ENCODE measurements around the gene SLC9A3. TPM values are rescaled to one million over a fixed set of nuclear protein-coding genes. Genes with fewer than 3 reads are reported as not detected.

Gene SLC9A3
- polyA plus RNA-seq, 3 donors = 0.31 to 0.42 (median 0.36) TPM

DNA sequence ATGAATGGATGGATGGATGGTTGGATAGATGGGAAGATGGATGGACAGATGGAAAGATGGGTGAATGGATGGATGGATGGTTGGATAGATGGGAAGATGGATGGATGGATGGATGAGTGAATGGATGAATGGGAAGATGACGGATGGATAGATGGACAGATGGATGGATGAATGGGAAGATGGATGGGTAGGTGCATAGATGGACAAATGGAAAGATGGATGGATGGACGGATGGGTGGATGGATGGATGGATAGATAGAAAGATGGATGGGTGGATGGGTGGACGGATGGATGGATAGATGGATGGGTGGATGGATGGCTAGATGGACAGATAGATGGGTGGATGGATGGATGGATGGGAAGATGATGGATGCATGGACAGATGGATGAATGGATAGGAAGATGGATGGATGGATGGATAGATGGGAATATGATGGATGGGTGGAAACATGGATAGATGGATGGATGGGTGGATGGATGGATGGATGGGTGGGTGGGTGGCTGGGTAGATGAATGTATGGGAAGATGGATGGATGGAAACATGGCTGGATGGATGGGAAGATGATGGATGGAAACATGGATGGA, 97.8 kb downstream of the SLC9A3 start:
- Mint-ChIP-seq H3K9me3 (peaks cover 0 to 6% (median 0%) of the 10 kb centered on the region in 7 donors), H3K36me3 (no peaks in the 10 kb centered on the region), H3K27ac (no peak overlapping the region), H3K4me3 (no peak overlapping the region), H3K4me1 (peaks cover 8% of the 10 kb centered on the region), H3K27me3 (ENCODE audit: low read depth in 3 of 3) (peaks cover 11 to 12% (median 11%) of the 10 kb centered on the region in 3 donors)
- Histone ChIP-seq H3K4me2 (replicated peaks; ENCODE audit: extremely low read depth, low read length, poor library complexity, severe bottlenecking) (no peak overlapping the region), H2AFZ (ENCODE audit: insufficient read depth, low read depth, low read length, poor library complexity, severe bottlenecking) (no peak overlapping the region), H4K20me1 (ENCODE audit: insufficient read depth, low read length) (no peaks in the 10 kb centered on the region), H3K36me3 (replicated peaks in 1 of 2; ENCODE audit: control insufficient read depth in 1 of 2, insufficient read depth in 2 of 2, low read length in 2 of 2) (no peaks in the 10 kb centered on the region), H3K79me2 (ENCODE audit: insufficient read depth, low read length) (no peaks in the 10 kb centered on the region), H3K27me3 (ENCODE audit: control insufficient read depth in 2 of 2, insufficient read depth in 2 of 2, low read length in 2 of 2) (no peaks in the 10 kb centered on the region), H3K4me1 (ENCODE audit: control insufficient read depth in 1 of 2, insufficient read depth in 2 of 2, low read length in 2 of 2) (peaks cover 11 to 14% of the 10 kb centered on the region in 2 donors), H3K9me3 (replicated peaks in 1 of 2; ENCODE audit: control insufficient read depth in 1 of 2, insufficient read depth in 1 of 2, low read length in 2 of 2) (no peaks in the 10 kb centered on the region), H3K4me3 (replicated peaks in 1 of 3; ENCODE audit: low read depth in 2 of 3, low read length in 3 of 3) (no peak overlapping the region), H3K27ac (ENCODE audit: low read depth in 1 of 2, low read length in 2 of 2) (no peak overlapping the region), H3K9ac (ENCODE audit: insufficient read depth, low read length, poor library complexity, severe bottlenecking) (no peak overlapping the region)
- TF ChIP-seq CTCF (IDR thresholded peaks at IDR 0.05) = no peak
- DNase-seq = no peak
- intact Hi-C loops (cut with micrococcal nuclease) = no loop called here
- 79% methylated on average over 3 of the region's 3 CpGs for WGBS (ENCODE audit: insufficient coverage)

DNA sequence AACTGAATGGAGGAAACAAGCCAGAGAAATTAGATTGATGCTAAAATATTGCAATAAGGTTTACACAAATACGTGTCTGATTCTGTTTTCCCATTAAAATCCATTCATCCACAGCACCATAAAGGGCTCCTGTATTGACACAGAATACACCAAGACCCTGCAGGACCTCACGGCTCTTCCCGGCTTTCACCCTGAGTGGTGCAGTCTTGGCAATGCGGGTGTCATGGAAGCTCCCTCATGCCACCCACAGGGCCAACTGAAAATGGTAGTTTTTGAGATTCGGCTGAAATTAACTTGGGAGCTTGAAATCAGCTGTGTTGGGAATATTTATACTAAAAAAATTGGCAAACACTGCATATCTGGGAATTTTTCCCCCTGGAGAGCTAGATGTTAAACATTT, 98.5 kb downstream of the SLC9A3 start:
- Histone ChIP-seq H3K9me3 (replicated peaks in 1 of 2; ENCODE audit: control insufficient read depth in 1 of 2, insufficient read depth in 1 of 2, low read length in 2 of 2) (no peaks in the 10 kb centered on the region), H4K20me1 (ENCODE audit: insufficient read depth, low read length) (no peaks in the 10 kb centered on the region), H3K27ac (ENCODE audit: low read depth in 1 of 2, low read length in 2 of 2) (no peak overlapping the region), H3K4me2 (replicated peaks; ENCODE audit: extremely low read depth, low read length, poor library complexity, severe bottlenecking) (no peak overlapping the region), H3K4me3 (replicated peaks in 1 of 3; ENCODE audit: low read depth in 2 of 3, low read length in 3 of 3) (no peak overlapping the region), H3K4me1 (ENCODE audit: control insufficient read depth in 1 of 2, insufficient read depth in 2 of 2, low read length in 2 of 2) (peaks cover 11 to 14% of the 10 kb centered on the region in 2 donors), H3K9ac (ENCODE audit: insufficient read depth, low read length, poor library complexity, severe bottlenecking) (no peak overlapping the region), H2AFZ (ENCODE audit: insufficient read depth, low read depth, low read length, poor library complexity, severe bottlenecking) (no peak overlapping the region), H3K36me3 (replicated peaks in 1 of 2; ENCODE audit: control insufficient read depth in 1 of 2, insufficient read depth in 2 of 2, low read length in 2 of 2) (no peaks in the 10 kb centered on the region), H3K27me3 (ENCODE audit: control insufficient read depth in 2 of 2, insufficient read depth in 2 of 2, low read length in 2 of 2) (no peaks in the 10 kb centered on the region), H3K79me2 (ENCODE audit: insufficient read depth, low read length) (no peaks in the 10 kb centered on the region)
- no peak overlapping the region for H3K4me3 Mint-ChIP-seq
- no peaks in the 10 kb centered on the region for H3K36me3 Mint-ChIP-seq
- peak in 2 of 3 donors; percentile 16 to 34 for DNase-seq
- WGBS (ENCODE audit: insufficient coverage) = no CpG with 5 or more reads among the region's 5 CpGs
- peaks cover 8% of the 10 kb centered on the region for H3K4me1 Mint-ChIP-seq
- no peak overlapping the region for H3K27ac Mint-ChIP-seq
- intact Hi-C loops (cut with micrococcal nuclease) = no loop called here
- no peak for TF ChIP-seq CTCF (IDR thresholded peaks at IDR 0.05)
- peaks cover 8 to 12% (median 10%) of the 10 kb centered on the region in 3 donors for H3K27me3 Mint-ChIP-seq (ENCODE audit: low read depth in 3 of 3)
- peaks cover 0 to 8% (median 0%) of the 10 kb centered on the region in 7 donors for H3K9me3 Mint-ChIP-seq
